Panc1 (cell line): Measurements from ENCODE around the gene METAP1.

Source experiments
- POLR2AphosphoS5 ChIP-seq: IDR thresholded peaks from 2 replicates; pipeline ENCODE4 v1.6.1; 2012; ENCODE audit warnings: mild to moderate bottlenecking, low read depth, low read length, moderate library complexity
- SIN3A ChIP-seq: IDR thresholded peaks from 2 replicates; pipeline ENCODE4 v1.6.1; 2012; ENCODE audit warnings: low read depth, mild to moderate bottlenecking, low read length, moderate library complexity, borderline replicate concordance; ENCODE audit not compliant: insufficient read depth
- TF ChIP-seq, protein P1 (sequence below): fragments of 450-650 bp; IDR thresholded peaks from 2 replicates; pipeline ENCODE4 v1.5.1; 2017; ENCODE audit warnings: mild to moderate bottlenecking
- TF ChIP-seq, protein P2 (sequence below), 2 experiments: IDR thresholded peaks; 2 replicates each; pipeline ENCODE4 v1.6.1; 2011 to 2012; ENCODE audit warnings: low read depth in 2 of 2, control low read depth in 1 of 2, low read length in 1 of 2, mild to moderate bottlenecking in 1 of 2, moderate library complexity in 1 of 2; ENCODE audit not compliant: insufficient read depth in 1 of 2

DNA sequence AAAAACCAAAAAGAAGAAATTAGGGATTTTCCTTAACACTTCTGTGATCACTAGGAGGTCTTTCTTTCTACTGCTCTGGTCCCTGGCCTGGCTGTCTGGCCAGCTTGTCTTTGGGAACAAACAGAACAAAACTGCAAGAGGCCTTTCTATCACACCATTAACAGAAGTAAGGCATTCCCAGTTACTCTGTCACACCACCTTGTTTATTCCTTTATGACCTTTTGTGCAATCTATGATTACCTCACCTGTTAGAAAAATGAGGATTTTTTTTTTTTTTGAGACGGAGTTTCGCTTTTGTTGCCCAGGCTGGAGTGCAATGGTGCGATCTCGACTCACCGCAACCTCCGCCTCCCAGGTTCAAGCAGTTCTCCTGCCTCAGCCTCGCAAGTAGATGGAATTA is 3.0 kb downstream of the METAP1 start:
- TF ChIP-seq, protein P1, sequence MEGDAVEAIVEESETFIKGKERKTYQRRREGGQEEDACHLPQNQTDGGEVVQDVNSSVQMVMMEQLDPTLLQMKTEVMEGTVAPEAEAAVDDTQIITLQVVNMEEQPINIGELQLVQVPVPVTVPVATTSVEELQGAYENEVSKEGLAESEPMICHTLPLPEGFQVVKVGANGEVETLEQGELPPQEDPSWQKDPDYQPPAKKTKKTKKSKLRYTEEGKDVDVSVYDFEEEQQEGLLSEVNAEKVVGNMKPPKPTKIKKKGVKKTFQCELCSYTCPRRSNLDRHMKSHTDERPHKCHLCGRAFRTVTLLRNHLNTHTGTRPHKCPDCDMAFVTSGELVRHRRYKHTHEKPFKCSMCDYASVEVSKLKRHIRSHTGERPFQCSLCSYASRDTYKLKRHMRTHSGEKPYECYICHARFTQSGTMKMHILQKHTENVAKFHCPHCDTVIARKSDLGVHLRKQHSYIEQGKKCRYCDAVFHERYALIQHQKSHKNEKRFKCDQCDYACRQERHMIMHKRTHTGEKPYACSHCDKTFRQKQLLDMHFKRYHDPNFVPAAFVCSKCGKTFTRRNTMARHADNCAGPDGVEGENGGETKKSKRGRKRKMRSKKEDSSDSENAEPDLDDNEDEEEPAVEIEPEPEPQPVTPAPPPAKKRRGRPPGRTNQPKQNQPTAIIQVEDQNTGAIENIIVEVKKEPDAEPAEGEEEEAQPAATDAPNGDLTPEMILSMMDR: no peak
- TF ChIP-seq, protein P2, sequence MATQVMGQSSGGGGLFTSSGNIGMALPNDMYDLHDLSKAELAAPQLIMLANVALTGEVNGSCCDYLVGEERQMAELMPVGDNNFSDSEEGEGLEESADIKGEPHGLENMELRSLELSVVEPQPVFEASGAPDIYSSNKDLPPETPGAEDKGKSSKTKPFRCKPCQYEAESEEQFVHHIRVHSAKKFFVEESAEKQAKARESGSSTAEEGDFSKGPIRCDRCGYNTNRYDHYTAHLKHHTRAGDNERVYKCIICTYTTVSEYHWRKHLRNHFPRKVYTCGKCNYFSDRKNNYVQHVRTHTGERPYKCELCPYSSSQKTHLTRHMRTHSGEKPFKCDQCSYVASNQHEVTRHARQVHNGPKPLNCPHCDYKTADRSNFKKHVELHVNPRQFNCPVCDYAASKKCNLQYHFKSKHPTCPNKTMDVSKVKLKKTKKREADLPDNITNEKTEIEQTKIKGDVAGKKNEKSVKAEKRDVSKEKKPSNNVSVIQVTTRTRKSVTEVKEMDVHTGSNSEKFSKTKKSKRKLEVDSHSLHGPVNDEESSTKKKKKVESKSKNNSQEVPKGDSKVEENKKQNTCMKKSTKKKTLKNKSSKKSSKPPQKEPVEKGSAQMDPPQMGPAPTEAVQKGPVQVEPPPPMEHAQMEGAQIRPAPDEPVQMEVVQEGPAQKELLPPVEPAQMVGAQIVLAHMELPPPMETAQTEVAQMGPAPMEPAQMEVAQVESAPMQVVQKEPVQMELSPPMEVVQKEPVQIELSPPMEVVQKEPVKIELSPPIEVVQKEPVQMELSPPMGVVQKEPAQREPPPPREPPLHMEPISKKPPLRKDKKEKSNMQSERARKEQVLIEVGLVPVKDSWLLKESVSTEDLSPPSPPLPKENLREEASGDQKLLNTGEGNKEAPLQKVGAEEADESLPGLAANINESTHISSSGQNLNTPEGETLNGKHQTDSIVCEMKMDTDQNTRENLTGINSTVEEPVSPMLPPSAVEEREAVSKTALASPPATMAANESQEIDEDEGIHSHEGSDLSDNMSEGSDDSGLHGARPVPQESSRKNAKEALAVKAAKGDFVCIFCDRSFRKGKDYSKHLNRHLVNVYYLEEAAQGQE (IDR thresholded peaks at IDR 0.05; ENCODE audit: insufficient read depth in 1 of 2, low read depth in 2 of 2, low read length in 1 of 2): no peak
- TF ChIP-seq POLR2AphosphoS5: no peak
- no peak for TF ChIP-seq SIN3A
